CD4-positive, alpha-beta T cell treated with Interleukin-10 for 1 hour (primary cell): ENCODE measurements around the gene PEAK1.
"Not testable (repeated sequence)": the region's sequence is repeated elsewhere in the genome, so short reads cannot be mapped to it uniquely, and the experiment has no call there.

Experiments
- DNase-seq: peaks from one replicate; pipeline ENCODE4 v3.0.0-alpha.2; 2020

PEAK1 gene

GRCh38 chr15:77292969-77293558 lies 126.8 kb downstream of the PEAK1 start:
- no peak for DNase-seq

- DNase-seq = no peak
These were observed 128.8 kb downstream of the PEAK1 start for GRCh38 chr15:77291107-77291506.

GRCh38 chr15:77287385-77287784 lies 132.5 kb downstream of the PEAK1 start:
- DNase-seq = no peak

GRCh38 chr15:77285057-77285997 lies 134.6 kb downstream of the PEAK1 start:
- no peak for DNase-seq

- DNase-seq = no peak
These were observed 137.6 kb downstream of the PEAK1 start for GRCh38 chr15:77282333-77282732.

- no peak for DNase-seq
These were observed 143.0 kb downstream of the PEAK1 start for GRCh38 chr15:77276943-77277342.

GRCh38 chr15:77276096-77276495 lies 143.8 kb downstream of the PEAK1 start:
- no peak for DNase-seq

- not testable (repeated sequence) for DNase-seq
These were observed 146.8 kb downstream of the PEAK1 start for GRCh38 chr15:77273136-77273535.

- no peak for DNase-seq
These were observed 153.1 kb downstream of the PEAK1 start for GRCh38 chr15:77266708-77267386.

- DNase-seq = no peak
These were observed 164.5 kb downstream of the PEAK1 start for GRCh38 chr15:77255385-77255784.

- no peak for DNase-seq
These were observed 168.2 kb downstream of the PEAK1 start for GRCh38 chr15:77251662-77252061.

- DNase-seq = no peak
These were observed 172.8 kb downstream of the PEAK1 start for GRCh38 chr15:77247116-77247515.

GRCh38 chr15:77243716-77244401 lies 176.0 kb downstream of the PEAK1 start:
- no peak for DNase-seq

GRCh38 chr15:77243135-77243534 lies 176.8 kb downstream of the PEAK1 start:
- no peak for DNase-seq

- DNase-seq = no peak
These were observed 179.9 kb downstream of the PEAK1 start for GRCh38 chr15:77239882-77240608.

GRCh38 chr15:77235566-77235965 lies 184.3 kb downstream of the PEAK1 start:
- no peak for DNase-seq

- no peak for DNase-seq
These were observed 191.1 kb downstream of the PEAK1 start for GRCh38 chr15:77228828-77229227.

GRCh38 chr15:77226652-77227051 lies 193.3 kb downstream of the PEAK1 start:
- no peak for DNase-seq

GRCh38 chr15:77225646-77226045 lies 194.3 kb downstream of the PEAK1 start:
- no peak for DNase-seq

GRCh38 chr15:77225088-77225487 lies 194.8 kb downstream of the PEAK1 start:
- no peak for DNase-seq

GRCh38 chr15:77224352-77224751 lies 195.6 kb downstream of the PEAK1 start:
- no peak for DNase-seq

- no peak for DNase-seq
These were observed 198.2 kb downstream of the PEAK1 start for GRCh38 chr15:77221708-77222107.
